ENCODE measurements around the gene CIB2.

GRCh38 chr15:78131295-78132061, at the start of gene CIB2:
- TF ChIP-seq CTCF (IDR thresholded peaks at IDR 0.05; ENCODE audit: poor library complexity, severe bottlenecking) (peak; percentile 92), SMC3 (conservative IDR thresholded peaks at IDR 0.05; ENCODE audit: poor library complexity) (peak; percentile 72), MXI1 (conservative IDR thresholded peaks at IDR 0.05; ENCODE audit: poor library complexity, severe bottlenecking) (peak; percentile 55), EZH2 (IDR thresholded peaks at IDR 0.05; ENCODE audit: borderline replicate concordance, insufficient read depth, low read length, poor library complexity, severe bottlenecking) (no peak), POLR2AphosphoS5 (IDR thresholded peaks at IDR 0.05) (peak; percentile 73), TAF1 (IDR thresholded peaks at IDR 0.05; ENCODE audit: low read depth) (peak; percentile 33), EP300 (conservative IDR thresholded peaks at IDR 0.05; ENCODE audit: poor library complexity, severe bottlenecking) (peak; percentile 30), RAD21 (conservative IDR thresholded peaks at IDR 0.05) (peak; percentile 76), REST (IDR thresholded peaks at IDR 0.05; ENCODE audit: borderline replicate concordance) (no peak)

All from neural cell (in vitro differentiated cells).